IMR-90 (cell line): ENCODE measurements around the gene PTAR1. TPM values are rescaled to one million over a fixed set of nuclear protein-coding genes. Genes with fewer than 3 reads are reported as not detected.

Experiments used
- ATAC-seq: fragments of 200-7000 bp; cut with Tn5 transposase; 2 replicates; pipeline ENCODE4 v1.9.1; 2020; ENCODE audit warnings: low read depth, mild to moderate bottlenecking, moderate library complexity
- BruUV-seq: library from RNA; stranded (reverse); fragments of 400-500 nt; replicated peaks from 2 replicates; lab custom pipeline; 2021; lab: Mats Ljungman, UMichigan
- CTCF ChIA-PET: fragments of 300-600 bp; formaldehyde crosslinking; extraction: SDS; loops from one replicate; lab custom pipeline; 2021; ENCODE audit warnings: antibody characterized with exemption; lab: Yijun Ruan, JAX
- POLR2A ChIA-PET: fragments of 300-600 bp; sonication (Branson Sonifier 250); formaldehyde crosslinking; loops from one replicate; lab custom pipeline; 2022; ENCODE audit warnings: antibody characterized with exemption; ENCODE audit not compliant: unreplicated experiment; lab: Charles Lee
- DNase-seq: peaks from one replicate; pipeline ENCODE4 v3.0.0; 2013
- H2AFZ ChIP-seq: replicated peaks from 2 replicates; pipeline ENCODE3; 2013; ENCODE audit warnings: low read length, mild to moderate bottlenecking; ENCODE audit not compliant: poor library complexity
- H2AK5ac ChIP-seq: 2 replicates; pipeline ENCODE4 v1.6.1; 2013; ENCODE audit warnings: low read depth, low read length, inconsistent platforms
- H2AK9ac ChIP-seq: replicated peaks from 2 replicates; pipeline ENCODE3; 2013; ENCODE audit warnings: mild to moderate bottlenecking, low read depth, low read length, moderate library complexity; ENCODE audit not compliant: poor library complexity
- H2BK120ac ChIP-seq: 2 replicates; pipeline ENCODE4 v1.6.1; 2013; ENCODE audit warnings: low read depth, low read length, inconsistent platforms
- H2BK15ac ChIP-seq: 3 replicates; pipeline ENCODE4 v1.6.1; 2013; ENCODE audit warnings: low read depth, low read length, inconsistent platforms
- H2BK20ac ChIP-seq: 2 replicates; pipeline ENCODE4 v1.6.1; 2013; ENCODE audit warnings: low read depth, mild to moderate bottlenecking, inconsistent platforms, low read length, moderate library complexity
- H2BK5ac ChIP-seq: 2 replicates; pipeline ENCODE4 v1.6.1; 2013; ENCODE audit warnings: mild to moderate bottlenecking, low read depth, low read length, inconsistent platforms; ENCODE audit not compliant: poor library complexity, severe bottlenecking
- H3K14ac ChIP-seq: replicated peaks from 2 replicates; pipeline ENCODE4 v1.6.1; 2013; ENCODE audit warnings: low read depth, low read length, inconsistent platforms
- H3K18ac ChIP-seq: 2 replicates; pipeline ENCODE4 v1.6.1; 2013; ENCODE audit warnings: low read depth, low read length, control low read depth
- H3K23ac ChIP-seq: 2 replicates; pipeline ENCODE4 v1.6.1; 2013; ENCODE audit warnings: low read depth, low read length, inconsistent platforms
- H3K27ac ChIP-seq: 2 replicates; pipeline ENCODE4 v1.5.1; 2013; ENCODE audit warnings: mild to moderate bottlenecking, control low read depth, low read length; ENCODE audit not compliant: insufficient read depth
- H3K27me3 ChIP-seq: 2 replicates; pipeline ENCODE4 v1.6.1; 2013; ENCODE audit warnings: low read length; ENCODE audit not compliant: control insufficient read depth, insufficient read depth
- H3K36me3 ChIP-seq: 2 replicates; pipeline ENCODE4 v1.6.1; 2013; ENCODE audit warnings: low read length, mixed read lengths; ENCODE audit not compliant: control insufficient read depth, insufficient read depth
- H3K4ac ChIP-seq: 2 replicates; pipeline ENCODE4 v1.6.1; 2013; ENCODE audit warnings: low read depth, low read length, inconsistent platforms
- H3K4me1 ChIP-seq: 2 replicates; pipeline ENCODE4 v1.6.1; 2013; ENCODE audit warnings: low read length, mixed read lengths; ENCODE audit not compliant: control insufficient read depth, insufficient read depth
- H3K4me2 ChIP-seq: 2 replicates; pipeline ENCODE4 v1.6.1; 2013; ENCODE audit warnings: low read depth, mild to moderate bottlenecking, control low read depth, low read length, moderate library complexity
- H3K4me3 ChIP-seq: 2 replicates; pipeline ENCODE4 v1.5.1; 2013; ENCODE audit warnings: low read depth, mild to moderate bottlenecking, control low read depth, low read length, moderate library complexity; ENCODE audit not compliant: insufficient read depth
- H3K56ac ChIP-seq: 2 replicates; pipeline ENCODE4 v1.6.1; 2013; ENCODE audit warnings: low read length, inconsistent platforms; ENCODE audit not compliant: insufficient read depth; ENCODE audit errors: extremely low read depth
- H3K79me1 ChIP-seq, 2 experiments: 2 replicates each; pipeline ENCODE4 v1.6.1; 2013; ENCODE audit warnings: low read length in 2 of 2, inconsistent platforms in 1 of 2, low read depth in 1 of 2
- H3K9ac ChIP-seq: 2 replicates; pipeline ENCODE4 v1.6.1; 2013; ENCODE audit warnings: low read depth, low read length, control low read depth
- H3K9me1 ChIP-seq: 2 replicates; pipeline ENCODE4 v1.6.1; 2013; ENCODE audit warnings: low read length, inconsistent platforms; ENCODE audit not compliant: insufficient read depth
- H3K9me3 ChIP-seq: 2 replicates; pipeline ENCODE4 v1.6.1; 2013; ENCODE audit warnings: low read length; ENCODE audit not compliant: control insufficient read depth, insufficient read depth
- H4K20me1 ChIP-seq: 2 replicates; pipeline ENCODE4 v1.6.1; 2013; ENCODE audit warnings: low read length, inconsistent platforms; ENCODE audit not compliant: insufficient read depth
- H4K5ac ChIP-seq: 2 replicates; pipeline ENCODE4 v1.6.1; 2013; ENCODE audit warnings: mild to moderate bottlenecking, low read depth, low read length, control low read depth
- H4K8ac ChIP-seq, 2 experiments: 2 replicates each; pipeline ENCODE4 v1.6.1; 2013; ENCODE audit warnings: low read depth in 2 of 2, low read length in 2 of 2, control low read depth in 1 of 2, inconsistent platforms in 1 of 2
- H4K91ac ChIP-seq: 2 replicates; pipeline ENCODE4 v1.6.1; 2013; ENCODE audit warnings: low read depth, low read length, inconsistent platforms; ENCODE audit not compliant: insufficient read depth
- ELK1 ChIP-seq: fragments of 150-350 bp; IDR thresholded peaks from 2 replicates; pipeline ENCODE4 v1.6.1; 2016; ENCODE audit warnings: low read depth, mild to moderate bottlenecking, low read length, moderate library complexity, borderline replicate concordance
- MAFK ChIP-seq: IDR thresholded peaks from 2 replicates; pipeline ENCODE4 v1.6.1; 2012; ENCODE audit warnings: low read depth, low read length, improper control_type of control experiment
- MAZ ChIP-seq: IDR thresholded peaks from 2 replicates; pipeline ENCODE4 v1.6.1; 2012; ENCODE audit warnings: low read depth, mild to moderate bottlenecking, low read length, improper control_type of control experiment, moderate library complexity, borderline replicate concordance
- MXI1 ChIP-seq: IDR thresholded peaks from 2 replicates; pipeline ENCODE4 v1.6.1; 2012; ENCODE audit warnings: low read depth, mild to moderate bottlenecking, low read length, moderate library complexity, borderline replicate concordance
- RAD21 ChIP-seq: IDR thresholded peaks from 2 replicates; pipeline ENCODE4 v1.6.1; 2012; ENCODE audit warnings: low read length, improper control_type of control experiment
- RFX5 ChIP-seq: IDR thresholded peaks from 2 replicates; pipeline ENCODE4 v1.8.0; 2012; ENCODE audit warnings: low read depth, mild to moderate bottlenecking, low read length, moderate library complexity
- USF2 ChIP-seq: fragments of 150-350 bp; IDR thresholded peaks from 2 replicates; pipeline ENCODE4 v1.6.1; 2017; ENCODE audit warnings: mild to moderate bottlenecking, antibody characterized with exemption, low read length, low read depth
- WGBS, 2 experiments: methylation state at CpG; one replicate each; pipeline versions ENCODE4 v1.1.5 to v1.1.7; 2013; ENCODE audit warnings: missing lambda C conversion rate in 2 of 2; ENCODE audit not compliant: insufficient read length in 1 of 2; ENCODE audit errors: extremely low coverage in 2 of 2; 5-methylcytosine and 5-hydroxymethylcytosine counted together
- dilution Hi-C: fragments of 300-500 bp; cut with HindIII; formaldehyde crosslinking; loops from one replicate; pipeline ENCODE4 v1.14.3; 2018; ENCODE audit warnings: low sequenced_read_pairs; ENCODE audit not compliant: unreplicated experiment
- in situ Hi-C: fragments of 300-500 bp; cut with MboI; formaldehyde crosslinking; loops from 3 replicates; pipeline ENCODE4 v1.14.3; 2019; ENCODE audit warnings: low sequenced_read_pairs, inconsistent platforms, mixed read lengths
- intact Hi-C: fragments of 100-400 bp; cut with micrococcal nuclease; formaldehyde crosslinking; loops from 2 replicates; pipeline ENCODE4 v1.10.0; 2022
- polyA plus RNA-seq, 3 experiments: library from polyadenylated mRNA; depleted of rRNA; stranded (reverse); fragments of >200 nt; gene quantifications; 2 replicates each; pipeline ENCODE4 v1.2.3, GENCODE V29; 2012; ENCODE audit warnings: low replicate concordance in 1 of 3
- total RNA-seq: library from RNA; depleted of rRNA; stranded (reverse); fragments of >200 nt; gene quantifications from 2 replicates; pipeline ENCODE4 v1.2.3, GENCODE V29; 2012

PTAR1 gene
- total and polyA plus RNA-seq, 2 of the 4 experiments (the other 2 are of a cell fraction): 10.6 to 110 TPM

- Histone ChIP-seq H2BK5ac (no peak overlapping the region), H3K4me3 (no peak overlapping the region), H3K4me1 (peaks cover 1% of the 10 kb centered on the region), H2BK15ac (no peak overlapping the region), H3K4me2 (no peak overlapping the region), H2AK9ac (no peak overlapping the region), H3K9me1 (no peaks in the 10 kb centered on the region; the same call in 1 of the 2 replicates), H3K27me3 (no peaks in the 10 kb centered on the region), H3K56ac (no peak overlapping the region), H4K91ac (no peak overlapping the region), H2BK120ac (no peak overlapping the region), H2AFZ (no peak overlapping the region), H3K27ac (no peak overlapping the region), H2BK20ac (no peak overlapping the region), H3K14ac (no peak overlapping the region), H3K4ac (no peak overlapping the region), H2AK5ac (no peak overlapping the region), H3K36me3 (no peaks in the 10 kb centered on the region; the same call in 1 of the 2 replicates), H4K8ac (no peak overlapping the region), H3K23ac (peak overlapping the region; percentile 31; the same call in 1 of the 2 replicates), H3K18ac (no peak overlapping the region), H4K5ac (no peak overlapping the region), H3K9me3 (no peaks in the 10 kb centered on the region), H3K9ac (no peak overlapping the region), H3K79me1 (peaks cover 20 to 63% of the 10 kb centered on the region in 2 experiments; a peak in 3 of 4 replicates), H4K20me1 (peaks cover 12% of the 10 kb centered on the region; the same call in 1 of the 2 replicates)
- BruUV-seq: no TSS peak
- TF ChIP-seq MAFK (no peak), MAZ (no peak), RFX5 (no peak), USF2 (no peak), ELK1 (no peak), RAD21 (no peak), MXI1 (no peak)
- WGBS, 2 experiments: 80% methylated on average over 1 of the region's 2 CpGs; no CpG with 5 or more reads in 1 of the 2 experiments
- DNase-seq (no peak), ATAC-seq (no peak)
- dilution Hi-C loops: no loop called here
- ChIA-PET POLR2A (no interaction called here), CTCF (no interaction called here)
- intact Hi-C loops: no loop called here
- in situ Hi-C loops: no loop called here
These were observed 4.6 kb downstream of the PTAR1 start for GRCh38 chr9:69755205-69755604.
